Amniotic stem cell (primary cell): ENCODE data around the gene N4BP2.
"Not testable (repeated sequence)": the region's sequence is repeated elsewhere in the genome, so short reads cannot be mapped to it uniquely, and the experiment has no call there.

Experiments used
- DNase-seq: peaks from one replicate; lab custom pipeline; 2025; lab: John Stamatoyannopoulos, UW

Gene N4BP2

DNA sequence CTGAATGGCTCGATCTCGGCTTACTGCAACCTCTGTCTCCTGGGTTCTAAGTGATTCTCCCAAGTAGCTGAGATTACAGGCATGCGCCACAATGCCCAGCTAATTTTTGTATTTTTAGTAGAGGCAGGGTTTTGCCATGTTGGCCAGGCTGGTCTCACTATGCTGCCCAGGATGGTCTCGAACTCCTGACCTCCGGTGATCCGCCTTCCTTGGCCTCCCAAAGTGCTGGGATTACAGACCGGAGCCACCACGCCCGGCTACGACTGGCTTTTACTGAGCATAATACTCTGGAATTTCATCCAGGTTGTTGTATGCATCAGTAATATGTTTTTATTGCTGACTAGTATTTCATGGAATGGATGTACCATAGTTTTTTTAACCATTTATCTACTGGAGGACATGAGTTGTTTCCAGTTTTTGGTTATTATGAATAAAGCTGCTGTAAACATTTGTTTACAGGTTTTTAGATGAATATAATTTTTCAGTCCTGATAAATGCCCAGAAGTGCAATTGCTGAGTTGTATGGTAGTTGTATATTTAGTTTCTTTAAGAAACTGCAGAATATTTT, 31.2 kb downstream of the N4BP2 start:
- DNase-seq = no peak

DNA sequence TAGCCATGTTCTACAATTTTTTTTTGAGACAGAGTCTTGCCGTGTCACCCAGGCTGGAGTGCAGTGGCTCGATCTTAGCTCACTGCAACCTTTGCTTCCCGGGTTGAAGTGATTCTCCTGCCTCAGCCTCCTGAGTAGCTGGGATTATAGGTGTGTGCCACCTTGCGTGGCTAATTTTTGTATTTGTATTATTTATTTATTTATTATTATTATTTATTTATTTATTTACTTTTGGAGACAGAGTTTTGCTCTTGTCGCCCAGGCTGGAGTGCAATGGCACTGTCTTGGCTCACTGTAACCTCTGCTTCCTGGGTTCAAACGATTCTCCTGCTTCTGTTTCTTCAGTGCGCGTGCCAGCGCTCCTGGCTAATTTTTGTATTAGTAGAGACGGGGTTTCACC, 36.8 kb downstream of the N4BP2 start:
- DNase-seq = not testable (repeated sequence)

DNA sequence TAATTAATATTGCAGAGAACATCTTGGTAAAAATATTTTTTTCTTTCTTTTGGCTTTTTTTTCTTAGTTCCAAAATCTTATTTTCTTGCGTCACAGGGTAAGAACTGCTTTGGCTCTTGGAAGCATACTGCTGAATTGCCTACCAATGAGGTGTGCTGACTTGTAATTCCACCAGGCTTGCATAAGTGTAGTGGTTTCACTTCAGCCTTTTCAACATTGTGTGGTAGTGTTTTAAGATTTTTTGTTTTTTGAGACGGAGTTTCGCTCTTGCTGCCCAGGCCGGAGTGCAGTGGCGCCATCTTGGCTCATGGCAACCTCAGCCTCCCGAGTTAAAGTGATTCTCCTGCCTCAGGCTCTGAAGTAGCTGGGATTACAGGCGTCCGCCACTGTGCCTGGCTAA, 42.4 kb downstream of the N4BP2 start:
- no peak for DNase-seq

DNA sequence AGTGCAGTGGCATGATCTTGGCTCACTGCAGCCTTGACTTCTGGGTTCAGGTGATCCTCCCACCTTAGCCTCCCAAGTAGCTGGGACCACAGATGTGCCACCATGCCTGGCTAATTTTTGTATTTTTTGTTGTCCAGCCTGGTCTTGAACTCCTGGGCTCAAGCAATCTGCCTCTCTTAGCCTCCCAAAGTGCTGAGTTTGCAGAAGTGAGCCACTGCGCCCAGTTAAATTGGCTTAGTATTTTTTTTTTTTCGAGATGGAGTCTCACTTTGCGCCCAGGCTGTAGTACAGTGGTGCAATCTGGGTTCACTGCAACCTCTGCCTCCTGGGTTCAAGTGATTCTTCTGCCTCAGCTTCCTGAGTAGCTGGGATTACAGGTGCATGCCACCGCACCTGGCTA, 50.5 kb downstream of the N4BP2 start:
- DNase-seq = not testable (repeated sequence)

DNA sequence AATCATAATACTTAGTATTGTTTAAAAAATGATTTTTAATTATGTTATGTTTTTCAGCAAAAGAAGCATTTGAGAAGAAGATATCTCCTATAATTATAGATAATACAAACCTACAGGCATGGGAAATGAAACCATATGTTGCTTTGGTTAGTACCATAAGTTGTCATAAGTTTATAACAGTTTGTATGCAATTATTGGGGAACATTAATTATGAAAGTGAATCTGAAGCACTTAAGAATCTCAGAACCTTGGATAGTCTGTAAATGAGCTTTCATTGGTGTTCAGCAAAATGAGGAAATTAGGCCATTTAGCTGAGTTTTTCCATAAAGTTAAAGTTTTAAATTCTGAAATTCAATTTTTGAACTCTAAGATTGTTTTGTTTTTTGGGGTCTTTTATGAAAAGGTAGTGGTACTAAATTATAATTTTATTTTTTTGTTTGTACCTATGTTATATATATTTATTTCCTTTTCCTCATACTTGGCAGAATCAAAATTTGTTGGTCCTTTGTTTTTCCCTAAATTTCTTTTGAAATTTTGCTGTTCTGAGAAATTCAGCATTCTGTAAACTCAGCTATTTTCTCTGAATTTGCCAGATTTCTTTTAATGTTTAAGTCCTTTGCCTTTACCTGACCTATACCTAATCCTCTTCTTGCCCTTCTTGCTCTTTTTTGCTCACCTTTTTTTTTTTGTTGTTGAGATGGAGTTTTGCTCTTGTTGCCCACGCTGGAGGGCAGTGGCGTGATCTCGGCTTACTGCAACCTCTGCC, 55.6 kb downstream of the N4BP2 start:
- DNase-seq = no peak

DNA sequence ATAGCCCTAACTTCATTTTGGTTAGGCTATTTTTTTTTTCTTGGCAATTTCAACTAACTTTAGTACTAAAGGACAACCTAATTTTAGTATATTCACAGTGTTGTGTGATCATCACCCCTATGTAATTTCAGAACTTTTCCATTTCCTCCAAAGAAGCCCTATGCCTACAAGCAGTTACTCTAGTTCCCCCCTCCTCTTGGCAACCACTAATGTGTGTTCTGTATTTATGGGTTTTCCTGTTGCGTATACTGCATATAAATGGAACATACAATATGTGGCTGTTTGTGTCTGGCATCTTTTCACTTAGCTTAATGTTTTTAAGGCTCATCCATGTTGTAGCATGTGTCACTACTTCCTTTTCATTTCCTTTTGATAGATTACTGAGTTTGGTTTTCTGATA, 57.6 kb downstream of the N4BP2 start:
- no peak for DNase-seq

DNA sequence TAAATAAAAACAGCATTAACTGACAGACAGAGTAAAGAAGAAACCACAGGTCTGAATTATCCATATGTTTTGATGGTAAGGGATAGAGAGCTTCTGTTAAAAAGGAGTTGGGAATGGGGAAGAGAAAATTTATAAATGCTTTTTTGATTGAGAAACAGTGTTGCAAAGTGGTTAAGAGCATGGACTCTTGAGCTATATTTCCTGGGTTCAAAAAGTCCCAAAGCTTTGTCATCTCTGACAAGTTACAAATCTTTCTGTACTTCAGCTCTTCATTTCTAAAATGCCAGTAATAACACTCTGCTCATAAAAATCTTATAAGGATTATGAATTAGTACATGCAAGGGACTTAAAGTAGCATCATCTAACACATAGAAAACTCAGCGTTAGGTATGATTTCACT, 62.2 kb downstream of the N4BP2 start:
- DNase-seq = no peak

DNA sequence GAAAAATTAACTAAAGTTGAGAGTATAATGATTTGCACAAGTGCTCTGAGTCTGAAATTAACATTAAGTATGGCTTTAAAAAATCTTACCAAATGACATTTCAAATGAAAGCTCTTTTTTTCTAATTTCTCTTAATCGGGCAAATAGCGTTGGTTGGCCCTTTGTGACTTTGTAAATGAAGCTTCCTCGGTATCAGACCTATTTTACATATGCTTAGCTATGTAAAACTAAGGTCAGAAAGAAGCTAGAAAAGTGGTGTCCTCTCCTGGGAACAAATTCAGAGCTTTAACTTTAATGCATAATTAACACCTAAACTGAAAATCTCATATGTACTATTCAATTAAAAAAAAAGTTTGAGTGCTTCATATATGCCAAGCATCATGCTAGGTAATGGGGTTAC, 62.7 kb downstream of the N4BP2 start:
- DNase-seq = no peak

DNA sequence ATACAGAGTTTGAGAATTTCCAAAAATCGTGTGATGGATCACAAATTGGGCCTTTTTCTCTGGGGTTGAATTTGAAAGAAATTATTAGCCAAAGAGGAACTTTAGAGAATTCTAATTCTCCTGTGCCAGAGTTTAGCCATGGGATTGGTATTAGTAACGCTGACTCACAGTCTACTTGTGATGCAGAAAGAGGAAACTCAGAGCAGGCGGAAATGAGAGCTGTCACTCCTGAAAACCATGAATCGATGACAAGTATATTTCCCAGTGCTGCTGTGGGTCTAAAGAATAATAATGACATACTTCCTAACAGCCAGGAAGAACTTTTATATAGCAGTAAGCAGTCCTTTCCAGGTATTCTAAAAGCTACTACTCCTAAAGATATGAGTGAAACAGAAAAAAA, 64.9 kb downstream of the N4BP2 start:
- DNase-seq = peak; percentile 4

DNA sequence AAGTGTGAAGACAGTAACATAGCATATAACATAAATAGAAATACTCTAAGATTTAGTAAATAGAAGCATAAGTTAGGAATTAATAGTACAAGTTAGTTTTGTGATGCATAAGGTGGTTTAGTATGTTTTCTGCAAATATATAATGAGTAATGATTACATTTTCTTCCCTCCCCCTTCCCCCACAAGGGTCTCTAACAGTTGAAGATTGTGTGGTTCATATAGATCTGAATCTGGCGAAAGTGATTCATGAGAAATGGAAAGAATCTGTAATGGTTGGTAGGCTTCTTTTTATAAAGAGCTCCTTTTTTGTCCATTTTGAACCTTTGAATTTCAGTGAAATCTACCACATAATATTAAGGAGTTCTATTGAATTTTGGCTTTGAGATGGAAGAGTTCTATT, 66.3 kb downstream of the N4BP2 start:
- no peak for DNase-seq

DNA sequence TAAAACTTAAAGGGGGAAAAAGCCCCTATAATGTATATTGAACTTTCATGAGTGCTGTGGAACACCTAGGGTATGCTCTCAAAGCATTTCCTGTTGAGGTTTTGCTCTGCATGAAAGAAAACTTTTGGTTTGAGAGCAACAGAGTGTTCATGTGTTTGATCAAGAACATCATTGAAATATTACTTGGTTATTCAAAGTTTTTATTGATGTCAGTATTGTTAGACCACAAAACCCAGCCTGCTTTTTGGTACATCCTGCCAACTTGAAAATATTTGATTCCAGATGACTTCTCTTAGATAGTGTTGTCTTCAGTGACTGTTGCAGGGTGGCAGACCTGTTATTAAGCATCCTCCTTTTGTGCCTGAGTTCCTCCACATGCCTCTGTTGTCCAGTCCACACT, 68.0 kb downstream of the N4BP2 start:
- DNase-seq = no peak

DNA sequence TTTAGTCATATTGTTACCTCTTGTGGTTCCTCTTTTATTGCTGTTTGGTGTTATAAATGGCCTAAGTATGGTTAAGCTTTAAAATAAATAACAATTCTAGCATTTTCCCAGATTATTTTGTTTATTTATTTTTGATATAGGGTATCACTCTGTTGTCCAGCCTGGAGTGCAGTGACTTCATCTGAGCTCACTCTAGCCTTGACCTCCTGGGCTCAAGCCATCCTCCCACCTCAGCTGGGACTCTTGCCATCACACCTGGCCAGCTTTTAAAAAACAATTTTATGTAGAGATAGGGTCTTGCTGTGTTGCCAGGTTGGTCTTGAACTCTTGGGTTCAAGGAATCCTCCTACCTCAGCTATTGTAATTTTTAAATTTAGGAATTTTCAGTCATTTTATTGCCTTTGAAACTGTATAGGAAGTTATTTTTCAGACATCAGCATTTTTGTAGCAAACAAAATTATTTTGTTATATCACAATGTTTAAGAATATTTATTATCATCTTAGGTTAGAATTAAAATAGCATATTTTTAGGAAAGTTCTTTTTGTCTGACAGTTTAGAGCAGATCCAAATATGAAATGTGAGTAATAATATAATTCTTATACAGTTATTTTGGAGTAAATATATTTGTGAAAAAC, 73.9 kb downstream of the N4BP2 start:
- DNase-seq = no peak

DNA sequence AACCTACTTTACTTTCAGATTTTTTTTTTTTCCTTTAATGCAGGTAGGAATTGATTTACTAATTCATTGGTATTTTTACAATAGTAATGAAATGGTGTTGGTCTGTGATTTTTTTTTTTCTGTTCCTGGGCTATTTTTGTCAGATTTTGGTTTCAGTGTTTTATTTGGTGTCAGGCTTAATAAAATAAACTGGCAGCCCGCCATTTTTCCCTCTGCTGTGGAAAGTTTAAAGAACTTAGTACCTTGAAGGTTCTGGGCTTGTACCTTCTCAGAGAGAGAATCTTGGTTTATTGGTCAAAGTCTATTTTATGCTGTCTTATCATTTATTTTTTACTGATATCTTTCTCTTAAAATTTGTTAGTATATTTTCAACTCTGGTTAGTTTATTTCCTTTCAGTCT, 76.2 kb downstream of the N4BP2 start:
- no peak for DNase-seq

DNA sequence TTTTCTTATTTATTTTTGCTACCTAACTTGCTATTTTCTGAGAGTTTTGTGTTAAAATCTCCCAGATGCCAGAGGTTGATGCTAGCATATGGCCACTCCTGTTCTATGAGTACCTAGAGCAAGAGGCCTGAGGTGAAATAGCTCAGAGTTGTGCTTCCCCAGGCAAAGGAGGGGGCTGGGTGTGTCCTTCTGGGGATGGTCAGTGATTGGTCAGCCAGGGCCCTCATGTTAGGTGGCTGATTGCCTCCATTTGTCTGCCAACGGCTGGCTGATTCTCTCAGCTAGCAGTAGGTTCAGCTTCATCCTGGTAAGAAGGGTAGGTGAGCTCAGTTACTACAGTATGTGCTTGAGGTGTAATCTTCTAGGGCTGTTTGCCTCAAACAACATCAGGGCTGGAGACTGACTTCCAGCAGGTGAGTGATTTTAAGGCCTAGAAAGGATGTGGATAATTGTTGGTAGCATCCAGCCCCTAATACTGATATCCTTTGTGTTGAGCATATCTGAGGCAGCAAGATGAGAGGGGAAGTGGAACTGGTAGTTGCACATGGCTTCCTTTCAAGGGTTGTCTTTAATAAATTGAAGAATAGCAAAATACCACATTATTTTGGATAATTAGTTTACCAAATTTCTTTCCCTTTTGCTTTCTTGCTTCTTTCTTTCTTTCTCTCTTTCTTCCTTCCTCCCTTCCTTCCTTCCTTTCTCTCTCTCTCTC, 77.7 kb downstream of the N4BP2 start:
- DNase-seq = no peak

DNA sequence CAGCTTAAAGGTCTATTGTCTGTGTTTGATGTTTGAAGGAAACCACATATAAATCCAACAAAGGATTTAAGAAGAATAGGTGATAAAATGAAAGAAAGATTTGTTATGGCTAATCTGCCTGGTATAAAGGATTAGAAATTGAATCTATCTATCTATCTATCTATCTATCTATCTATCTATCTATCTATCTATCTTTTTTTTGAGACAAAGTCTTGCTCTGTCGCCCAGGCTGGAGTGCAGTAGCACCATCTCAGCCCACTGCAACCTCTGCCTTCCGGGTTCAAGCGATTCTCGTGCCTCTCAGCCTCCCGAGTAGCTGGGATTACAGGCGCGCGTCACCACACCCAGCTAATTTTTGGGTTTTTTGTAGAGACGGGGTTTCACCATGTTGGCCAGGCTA, 79.6 kb downstream of the N4BP2 start:
- DNase-seq = not testable (repeated sequence)

DNA sequence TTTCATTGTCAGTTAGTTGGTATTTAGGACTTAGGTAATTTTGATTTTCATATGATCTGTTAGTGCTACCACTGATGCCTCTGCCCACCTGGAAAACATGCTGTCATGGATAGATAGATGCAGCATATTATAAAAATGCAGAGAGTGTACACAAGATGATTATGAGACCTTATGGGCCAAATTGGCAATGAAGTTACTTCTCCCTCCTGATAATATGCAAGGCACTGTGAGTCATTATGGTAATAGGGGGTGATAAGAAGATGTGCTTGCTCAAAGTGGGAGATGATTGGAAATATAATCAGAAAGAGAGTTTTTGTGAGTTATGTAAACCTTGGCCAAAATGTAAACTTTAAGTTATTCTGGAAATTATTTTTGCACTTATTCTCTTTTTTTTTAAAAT, 83.5 kb downstream of the N4BP2 start:
- no peak for DNase-seq

DNA sequence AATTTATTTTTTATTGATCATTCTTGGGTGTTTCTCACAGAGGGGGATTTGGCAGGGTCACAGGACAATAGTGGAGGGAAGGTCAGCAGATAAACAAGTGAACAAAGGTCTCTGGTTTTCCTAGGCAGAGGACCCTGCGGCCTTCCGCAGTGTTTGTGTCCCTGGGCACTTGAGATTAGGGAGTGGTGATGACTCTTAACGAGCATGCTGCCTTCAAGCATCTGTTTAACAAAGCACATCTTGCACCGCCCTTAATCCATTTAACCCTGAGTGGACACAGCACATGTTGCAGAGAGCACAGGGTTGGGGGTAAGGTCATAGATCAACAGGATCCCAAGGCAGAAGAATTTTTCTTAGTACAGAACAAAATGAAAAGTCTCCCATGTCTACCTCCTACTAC, 83.9 kb downstream of the N4BP2 start:
- DNase-seq = not testable (repeated sequence)

DNA sequence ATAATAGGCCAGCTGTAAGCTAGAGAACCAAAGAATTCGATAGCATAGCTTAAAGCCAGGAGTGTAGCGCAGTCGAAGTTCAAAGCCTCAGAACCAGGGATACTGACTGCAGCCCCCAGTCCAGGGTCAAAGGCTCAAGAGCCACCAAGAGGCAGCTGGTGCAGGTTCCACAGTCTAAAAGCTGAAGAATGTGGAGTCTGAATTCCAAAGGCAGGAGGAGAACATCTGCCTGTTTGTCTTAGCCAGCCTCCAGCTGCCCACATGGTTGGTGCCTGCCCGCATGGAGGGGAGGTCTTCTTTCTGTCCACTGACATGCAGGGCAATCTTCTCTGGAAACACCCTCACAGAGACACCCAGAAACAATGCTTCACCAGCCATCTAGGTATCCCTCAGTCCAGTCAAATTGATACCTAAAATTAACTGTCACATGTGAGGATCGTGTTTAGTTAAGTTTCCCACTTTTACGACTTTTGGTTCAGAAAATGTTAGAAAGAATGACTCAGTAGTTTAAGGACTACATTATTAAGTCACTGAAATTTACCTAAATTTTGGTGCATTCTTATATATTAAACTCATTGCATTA, 87.4 kb downstream of the N4BP2 start:
- no peak for DNase-seq

DNA sequence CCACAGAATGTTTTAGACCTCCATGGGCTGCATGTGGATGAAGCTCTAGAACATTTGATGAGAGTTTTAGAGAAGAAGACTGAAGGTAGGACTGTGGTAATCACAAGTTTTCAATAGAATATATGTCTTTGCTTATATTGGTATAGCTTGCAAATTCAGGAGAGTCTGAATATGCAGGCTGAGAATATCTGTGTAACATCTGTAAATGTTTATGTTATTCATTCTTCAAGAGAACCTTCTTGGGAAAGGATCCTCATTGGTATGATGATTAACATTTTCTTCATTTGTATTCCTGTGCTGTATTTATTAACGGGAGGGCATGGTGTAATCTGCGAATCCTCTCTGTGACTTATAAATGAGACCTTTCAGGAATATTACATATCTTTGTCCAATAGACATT, 88.1 kb downstream of the N4BP2 start:
- DNase-seq = no peak

DNA sequence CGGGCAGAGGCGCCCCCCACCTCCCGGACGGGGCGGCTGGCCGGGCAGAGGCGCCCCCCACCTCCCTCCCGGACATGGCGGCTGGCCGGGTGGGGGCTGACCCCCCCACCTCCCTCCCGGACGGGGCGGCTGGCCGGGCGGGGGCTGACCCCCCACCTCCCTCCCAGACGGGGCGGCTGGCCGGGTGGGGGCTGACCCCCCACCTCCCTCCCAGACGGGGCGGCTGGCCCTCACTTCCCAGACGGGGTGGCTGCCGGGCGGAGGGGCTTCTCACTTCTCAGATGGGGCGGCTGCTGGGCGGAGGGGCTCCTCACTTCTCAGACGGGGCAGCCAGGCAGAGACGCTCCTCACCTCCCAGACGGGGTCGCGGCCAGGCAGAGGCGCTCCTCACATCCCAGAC, 90.8 kb downstream of the N4BP2 start:
- DNase-seq = not testable (repeated sequence)

DNA sequence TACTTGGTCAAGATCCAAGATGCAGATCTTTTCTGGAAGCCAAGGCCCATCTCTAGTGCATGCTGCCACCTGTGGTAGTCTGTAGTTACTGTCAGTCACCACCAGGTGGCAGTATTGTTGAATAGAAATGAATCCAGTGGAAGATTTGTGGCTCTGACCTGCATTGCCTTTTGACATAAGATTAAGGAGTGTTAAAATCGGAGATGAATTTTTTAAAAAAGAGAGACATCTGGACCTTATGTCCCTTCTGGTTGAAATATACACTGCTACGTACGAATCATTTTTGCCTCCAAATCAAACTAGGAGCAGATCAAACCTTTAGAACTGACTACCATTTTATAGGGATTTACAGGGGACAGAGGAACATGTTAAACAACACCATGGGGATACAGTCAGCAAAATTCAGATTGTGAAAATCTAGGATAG, 93.3 kb downstream of the N4BP2 start:
- peak; percentile 35 for DNase-seq

DNA sequence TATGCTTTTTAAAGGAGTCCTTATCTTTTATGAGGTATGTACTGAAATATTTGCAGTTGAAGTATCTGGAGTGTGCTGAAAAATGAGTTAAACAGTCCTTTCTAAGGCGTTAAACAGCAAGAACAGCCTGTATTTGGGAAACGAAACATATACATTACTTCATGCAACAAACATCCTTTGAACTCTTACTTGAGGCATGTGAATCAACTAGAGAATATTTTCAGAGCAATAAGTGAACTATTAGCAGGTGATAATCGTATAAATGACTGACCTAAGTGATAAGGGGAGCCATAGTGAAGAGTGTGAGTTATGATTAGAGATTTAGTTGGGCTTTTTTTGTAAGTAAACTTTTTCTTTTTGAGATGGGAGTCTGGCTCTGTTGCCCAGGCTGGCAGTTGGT, 94.3 kb downstream of the N4BP2 start:
- no peak for DNase-seq

DNA sequence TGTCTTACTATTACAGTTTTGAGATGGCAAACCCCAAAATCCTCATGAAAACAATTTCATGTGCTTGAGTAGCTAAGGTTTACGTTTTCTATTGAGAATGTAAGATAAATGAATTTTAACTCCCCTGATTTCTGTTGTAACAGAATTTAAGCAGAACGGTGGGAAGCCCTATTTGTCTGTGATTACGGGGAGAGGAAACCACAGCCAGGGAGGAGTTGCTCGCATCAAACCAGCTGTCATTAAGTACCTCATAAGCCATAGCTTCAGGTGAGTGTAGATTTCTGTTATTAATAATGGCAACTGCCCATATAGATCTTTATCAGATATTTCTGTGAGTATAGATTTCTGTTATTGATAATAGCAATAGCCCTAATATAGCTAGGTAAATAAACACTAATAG, 96.0 kb downstream of the N4BP2 start:
- no peak for DNase-seq
